ENCODE data around the gene FAM81A.
"Not testable (repeated sequence)": the region's sequence is repeated elsewhere in the genome, so short reads cannot be mapped to it uniquely, and the experiment has no call there.

The FAM81A gene

GRCh38 chr15:59515190-59515589, 77.2 kb downstream of the FAM81A start:
- H3K4me1 ChIP-seq (ENCODE audit: control insufficient read depth, insufficient read depth, low read length) = no peaks in the 10 kb centered on the region
- no peak overlapping the region for H3K9ac ChIP-seq (ENCODE audit: low read depth, low read length)
- H3K9me3 ChIP-seq (ENCODE audit: control insufficient read depth, insufficient read depth, low read length) = no peaks in the 10 kb centered on the region
- no peaks in the 10 kb centered on the region for H3K36me3 ChIP-seq (ENCODE audit: control insufficient read depth, insufficient read depth, low read length)
- H3K4me3 ChIP-seq (ENCODE audit: low read depth, low read length) = no peak overlapping the region
- H3K27me3 ChIP-seq (ENCODE audit: control insufficient read depth, insufficient read depth, low read length) = no peaks in the 10 kb centered on the region

GRCh38 chr15:59516655-59517461, 78.9 kb downstream of the FAM81A start:
- Histone ChIP-seq H3K36me3 (ENCODE audit: control insufficient read depth, insufficient read depth, low read length) (no peaks in the 10 kb centered on the region), H3K27me3 (ENCODE audit: control insufficient read depth, insufficient read depth, low read length) (no peaks in the 10 kb centered on the region), H3K9me3 (ENCODE audit: control insufficient read depth, insufficient read depth, low read length) (no peaks in the 10 kb centered on the region), H3K4me1 (ENCODE audit: control insufficient read depth, insufficient read depth, low read length) (no peaks in the 10 kb centered on the region), H3K9ac (ENCODE audit: low read depth, low read length) (no peak overlapping the region), H3K4me3 (ENCODE audit: low read depth, low read length) (no peak overlapping the region)

- Histone ChIP-seq H3K4me1 (ENCODE audit: control insufficient read depth, insufficient read depth, low read length) (no peaks in the 10 kb centered on the region), H3K36me3 (ENCODE audit: control insufficient read depth, insufficient read depth, low read length) (no peaks in the 10 kb centered on the region), H3K9me3 (ENCODE audit: control insufficient read depth, insufficient read depth, low read length) (no peaks in the 10 kb centered on the region), H3K9ac (ENCODE audit: low read depth, low read length) (no peak overlapping the region), H3K27me3 (ENCODE audit: control insufficient read depth, insufficient read depth, low read length) (no peaks in the 10 kb centered on the region), H3K4me3 (ENCODE audit: low read depth, low read length) (no peak overlapping the region)
These were observed 81.3 kb downstream of the FAM81A start for GRCh38 chr15:59519329-59519728.

- no peaks in the 10 kb centered on the region for H3K4me1 ChIP-seq (ENCODE audit: control insufficient read depth, insufficient read depth, low read length)
- no peaks in the 10 kb centered on the region for H3K36me3 ChIP-seq (ENCODE audit: control insufficient read depth, insufficient read depth, low read length)
These were observed 83.5 kb downstream of the FAM81A start for GRCh38 chr15:59521443-59521842.

GRCh38 chr15:59522988-59523461, 85.0 kb downstream of the FAM81A start:
- Histone ChIP-seq H3K27me3 (ENCODE audit: control insufficient read depth, insufficient read depth, low read length) (no peaks in the 10 kb centered on the region), H3K9ac (ENCODE audit: low read depth, low read length) (no peak overlapping the region), H3K4me3 (ENCODE audit: low read depth, low read length) (no peak overlapping the region), H3K9me3 (ENCODE audit: control insufficient read depth, insufficient read depth, low read length) (no peaks in the 10 kb centered on the region), H3K36me3 (ENCODE audit: control insufficient read depth, insufficient read depth, low read length) (no peaks in the 10 kb centered on the region), H3K4me1 (ENCODE audit: control insufficient read depth, insufficient read depth, low read length) (no peaks in the 10 kb centered on the region)

More at GRCh38 chr15:59521443-59521842, 83.5 kb downstream of the FAM81A start:
- Histone ChIP-seq H3K9ac (ENCODE audit: low read depth, low read length) (no peak overlapping the region), H3K27me3 (ENCODE audit: control insufficient read depth, insufficient read depth, low read length) (no peaks in the 10 kb centered on the region), H3K4me3 (ENCODE audit: low read depth, low read length) (no peak overlapping the region), H3K9me3 (ENCODE audit: control insufficient read depth, insufficient read depth, low read length) (no peaks in the 10 kb centered on the region)

- Histone ChIP-seq H3K27me3 (ENCODE audit: control insufficient read depth, insufficient read depth, low read length) (no peaks in the 10 kb centered on the region), H3K9me3 (ENCODE audit: control insufficient read depth, insufficient read depth, low read length) (no peaks in the 10 kb centered on the region), H3K4me3 (ENCODE audit: low read depth, low read length) (no peak overlapping the region), H3K4me1 (ENCODE audit: control insufficient read depth, insufficient read depth, low read length) (no peaks in the 10 kb centered on the region), H3K9ac (ENCODE audit: low read depth, low read length) (no peak overlapping the region), H3K36me3 (ENCODE audit: control insufficient read depth, insufficient read depth, low read length) (no peaks in the 10 kb centered on the region)
These were observed 85.7 kb downstream of the FAM81A start for GRCh38 chr15:59523702-59524101.

- no peak overlapping the region for H3K9ac ChIP-seq (ENCODE audit: low read depth, low read length)
- H3K27me3 ChIP-seq (ENCODE audit: control insufficient read depth, insufficient read depth, low read length) = no peaks in the 10 kb centered on the region
These were observed 86.3 kb downstream of the FAM81A start for GRCh38 chr15:59524331-59524731.

GRCh38 chr15:59526466-59526865, 88.5 kb downstream of the FAM81A start:
- H3K9me3 ChIP-seq (ENCODE audit: control insufficient read depth, insufficient read depth, low read length); H3K4me3 ChIP-seq (ENCODE audit: low read depth, low read length); H3K4me1 ChIP-seq (ENCODE audit: control insufficient read depth, insufficient read depth, low read length); H3K9ac ChIP-seq (ENCODE audit: low read depth, low read length); H3K36me3 ChIP-seq (ENCODE audit: control insufficient read depth, insufficient read depth, low read length); H3K27me3 ChIP-seq (ENCODE audit: control insufficient read depth, insufficient read depth, low read length): not testable (repeated sequence)

More at GRCh38 chr15:59524331-59524731, 86.3 kb downstream of the FAM81A start:
- Histone ChIP-seq H3K36me3 (ENCODE audit: control insufficient read depth, insufficient read depth, low read length) (no peaks in the 10 kb centered on the region), H3K4me3 (ENCODE audit: low read depth, low read length) (no peak overlapping the region), H3K9me3 (ENCODE audit: control insufficient read depth, insufficient read depth, low read length) (no peaks in the 10 kb centered on the region), H3K4me1 (ENCODE audit: control insufficient read depth, insufficient read depth, low read length) (peaks cover 2% of the 10 kb centered on the region)

GRCh38 chr15:59528429-59528828, 90.4 kb downstream of the FAM81A start:
- Histone ChIP-seq H3K4me3 (ENCODE audit: low read depth, low read length) (no peak overlapping the region), H3K36me3 (ENCODE audit: control insufficient read depth, insufficient read depth, low read length) (no peaks in the 10 kb centered on the region), H3K9ac (ENCODE audit: low read depth, low read length) (no peak overlapping the region), H3K27me3 (ENCODE audit: control insufficient read depth, insufficient read depth, low read length) (no peaks in the 10 kb centered on the region), H3K4me1 (ENCODE audit: control insufficient read depth, insufficient read depth, low read length) (peaks cover 2% of the 10 kb centered on the region), H3K9me3 (ENCODE audit: control insufficient read depth, insufficient read depth, low read length) (no peaks in the 10 kb centered on the region)

GRCh38 chr15:59528961-59529402, 91.0 kb downstream of the FAM81A start:
- Histone ChIP-seq H3K36me3 (ENCODE audit: control insufficient read depth, insufficient read depth, low read length) (no peaks in the 10 kb centered on the region), H3K4me1 (ENCODE audit: control insufficient read depth, insufficient read depth, low read length) (peaks cover 2% of the 10 kb centered on the region), H3K4me3 (ENCODE audit: low read depth, low read length) (no peak overlapping the region), H3K9ac (ENCODE audit: low read depth, low read length) (no peak overlapping the region), H3K9me3 (ENCODE audit: control insufficient read depth, insufficient read depth, low read length) (no peaks in the 10 kb centered on the region), H3K27me3 (ENCODE audit: control insufficient read depth, insufficient read depth, low read length) (no peaks in the 10 kb centered on the region)

GRCh38 chr15:59531066-59531675, 93.2 kb downstream of the FAM81A start:
- H3K36me3 ChIP-seq (ENCODE audit: control insufficient read depth, insufficient read depth, low read length) = no peaks in the 10 kb centered on the region
- H3K4me3 ChIP-seq (ENCODE audit: low read depth, low read length) = no peak overlapping the region
- H3K27me3 ChIP-seq (ENCODE audit: control insufficient read depth, insufficient read depth, low read length) = peaks cover 2% of the 10 kb centered on the region
- H3K9ac ChIP-seq (ENCODE audit: low read depth, low read length) = no peak overlapping the region
- peaks cover 2% of the 10 kb centered on the region for H3K4me1 ChIP-seq (ENCODE audit: control insufficient read depth, insufficient read depth, low read length)
- no peaks in the 10 kb centered on the region for H3K9me3 ChIP-seq (ENCODE audit: control insufficient read depth, insufficient read depth, low read length)
